Right atrium auricular region (tissue), 2 donors: Measurements from ENCODE around the gene SLC43A1. TPM values are rescaled to one million over a fixed set of nuclear protein-coding genes. Genes with fewer than 3 reads are reported as not detected.

Experiments
- DNase-seq: peaks from one replicate; pipeline ENCODE4 v3.0.0-alpha.2; 2019; ENCODE audit warnings: low spot score
- H3K27ac ChIP-seq, 2 donors: fragments of 200-600 bp; sonication (generic); 1 replicate in 1 of 2; 2 replicates in 1 of 2; pipeline ENCODE4 v1.5.1; 2016 to 2019
- H3K27me3 ChIP-seq, 2 donors: fragments of 200-600 bp; sonication (generic); one replicate each; pipeline versions ENCODE4 v1.5.1 to v1.6.0; 2017 to 2019
- H3K36me3 ChIP-seq: fragments of 200-600 bp; sonication (generic); one replicate; pipeline ENCODE4 v1.5.1; 2016
- H3K4me1 ChIP-seq, 2 donors: fragments of 200-600 bp; sonication (generic); one replicate each; pipeline versions ENCODE4 v1.5.1 to v1.6.0; 2017 to 2019
- H3K4me3 ChIP-seq, 2 donors: fragments of 200-600 bp; sonication (generic); 1 replicate in 1 of 2; 2 replicates in 1 of 2; pipeline ENCODE4 v1.5.1; 2017 to 2019; ENCODE audit warnings: mild to moderate bottlenecking in 1 of 2, moderate library complexity in 1 of 2
- H3K9me3 ChIP-seq, 2 donors: fragments of 200-600 bp; sonication (generic); one replicate each; pipeline ENCODE4 v1.5.1; 2019
- total RNA-seq, 2 donors: library from RNA; depleted of rRNA; stranded (reverse); fragments of >200 nt; gene quantifications; one replicate each; pipeline ENCODE4 v1.1.0, GENCODE V29; 2016
- TF ChIP-seq, protein P1 (sequence below), 2 donors: fragments of 200-600 bp; sonication (generic); IDR thresholded peaks; one replicate each; pipeline ENCODE4 v1.5.1; 2019; ENCODE audit warnings: antibody characterized with exemption in 2 of 2

SLC43A1 gene
- total RNA-seq, 2 donors from 2014 or later: 5.0 to 10.4 TPM

DNA sequence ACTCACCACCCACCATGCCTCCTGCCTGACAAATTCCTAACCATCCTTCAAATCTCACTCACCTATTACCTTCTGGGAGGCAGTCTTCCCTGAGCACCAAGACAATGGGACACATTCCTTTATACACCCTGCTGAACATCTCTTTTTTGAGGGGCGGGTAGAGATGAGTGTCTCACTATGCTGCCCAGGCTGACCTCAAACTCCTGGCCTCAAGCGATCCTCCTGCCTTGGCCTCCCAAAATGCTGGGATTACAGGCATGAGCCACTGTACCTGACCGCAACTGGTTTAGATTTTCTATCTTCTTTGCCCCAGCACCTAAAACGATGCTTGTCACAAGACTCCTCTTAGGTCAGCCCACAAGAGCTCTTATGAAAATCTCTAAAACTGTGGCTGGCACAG is 7.9 kb upstream of the SLC43A1 start:
- H3K36me3 ChIP-seq: peaks cover 4% of the 10 kb centered on the region
- no peaks in the 10 kb centered on the region for H3K27me3 ChIP-seq
- TF ChIP-seq, protein P1, sequence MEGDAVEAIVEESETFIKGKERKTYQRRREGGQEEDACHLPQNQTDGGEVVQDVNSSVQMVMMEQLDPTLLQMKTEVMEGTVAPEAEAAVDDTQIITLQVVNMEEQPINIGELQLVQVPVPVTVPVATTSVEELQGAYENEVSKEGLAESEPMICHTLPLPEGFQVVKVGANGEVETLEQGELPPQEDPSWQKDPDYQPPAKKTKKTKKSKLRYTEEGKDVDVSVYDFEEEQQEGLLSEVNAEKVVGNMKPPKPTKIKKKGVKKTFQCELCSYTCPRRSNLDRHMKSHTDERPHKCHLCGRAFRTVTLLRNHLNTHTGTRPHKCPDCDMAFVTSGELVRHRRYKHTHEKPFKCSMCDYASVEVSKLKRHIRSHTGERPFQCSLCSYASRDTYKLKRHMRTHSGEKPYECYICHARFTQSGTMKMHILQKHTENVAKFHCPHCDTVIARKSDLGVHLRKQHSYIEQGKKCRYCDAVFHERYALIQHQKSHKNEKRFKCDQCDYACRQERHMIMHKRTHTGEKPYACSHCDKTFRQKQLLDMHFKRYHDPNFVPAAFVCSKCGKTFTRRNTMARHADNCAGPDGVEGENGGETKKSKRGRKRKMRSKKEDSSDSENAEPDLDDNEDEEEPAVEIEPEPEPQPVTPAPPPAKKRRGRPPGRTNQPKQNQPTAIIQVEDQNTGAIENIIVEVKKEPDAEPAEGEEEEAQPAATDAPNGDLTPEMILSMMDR (IDR thresholded peaks at IDR 0.05): no peak
- no peak overlapping the region for H3K4me3 ChIP-seq
- no peak for DNase-seq
- H3K4me1 ChIP-seq: no peaks in the 10 kb centered on the region
- no peaks in the 10 kb centered on the region for H3K9me3 ChIP-seq
- H3K27ac ChIP-seq: no peak overlapping the region

DNA sequence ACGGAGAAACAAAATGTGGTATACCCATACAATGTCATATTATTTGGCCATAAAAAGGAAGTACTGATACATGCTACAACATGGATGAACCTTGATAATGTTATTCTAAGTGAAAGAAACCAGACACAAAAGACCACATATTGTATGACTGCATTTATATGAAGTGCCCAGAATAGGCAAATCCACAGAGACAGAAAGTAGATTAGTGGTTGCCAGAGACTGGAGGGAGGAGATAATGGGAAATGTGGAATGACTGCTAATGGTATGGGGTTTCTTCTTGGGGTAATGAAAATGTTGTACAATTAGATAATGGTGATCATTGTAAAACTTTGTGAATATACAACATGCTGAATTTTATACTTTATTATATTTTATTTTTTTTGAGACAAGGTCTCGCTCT is 5.6 kb upstream of the SLC43A1 start:
- peaks cover 0 to 1% of the 10 kb centered on the region in 2 donors for H3K4me1 ChIP-seq
- no peak overlapping the region for H3K4me3 ChIP-seq
- H3K27me3 ChIP-seq: no peaks in the 10 kb centered on the region
- no peak overlapping the region for H3K27ac ChIP-seq
- no peaks in the 10 kb centered on the region for H3K36me3 ChIP-seq
- TF ChIP-seq, protein P1 (IDR thresholded peaks at IDR 0.05): no peak
- H3K9me3 ChIP-seq: no peaks in the 10 kb centered on the region
- DNase-seq: no peak

DNA sequence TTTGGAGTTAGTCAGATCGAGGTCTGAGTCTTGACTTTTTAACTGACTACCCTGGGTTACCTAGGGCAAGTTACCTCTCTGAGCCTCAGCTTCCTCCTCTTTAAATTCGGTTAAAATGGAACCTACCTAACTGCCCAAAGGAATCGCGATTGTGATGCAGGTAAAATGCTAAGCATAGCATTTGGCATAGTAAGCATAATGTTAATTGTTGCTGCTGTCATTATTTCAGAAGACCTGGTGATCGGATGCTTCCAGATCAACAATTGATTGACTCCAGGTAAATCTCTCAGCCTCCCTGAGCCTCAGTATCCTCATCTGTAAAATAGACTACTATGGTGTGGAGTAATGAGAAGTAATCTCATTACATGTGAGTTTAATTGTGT is 550 bp upstream of the SLC43A1 start:
- Histone ChIP-seq H3K36me3 (no peaks in the 10 kb centered on the region), H3K27ac (peak overlapping the region; percentile 64 to 79), H3K27me3 (no peaks in the 10 kb centered on the region), H3K4me3 (peak overlapping the region; percentile 85 to 89), H3K4me1 (peaks cover 0 to 15% of the 10 kb centered on the region in 2 donors), H3K9me3 (no peaks in the 10 kb centered on the region)
- no peak for DNase-seq
- TF ChIP-seq, protein P1 (IDR thresholded peaks at IDR 0.05): no peak

DNA sequence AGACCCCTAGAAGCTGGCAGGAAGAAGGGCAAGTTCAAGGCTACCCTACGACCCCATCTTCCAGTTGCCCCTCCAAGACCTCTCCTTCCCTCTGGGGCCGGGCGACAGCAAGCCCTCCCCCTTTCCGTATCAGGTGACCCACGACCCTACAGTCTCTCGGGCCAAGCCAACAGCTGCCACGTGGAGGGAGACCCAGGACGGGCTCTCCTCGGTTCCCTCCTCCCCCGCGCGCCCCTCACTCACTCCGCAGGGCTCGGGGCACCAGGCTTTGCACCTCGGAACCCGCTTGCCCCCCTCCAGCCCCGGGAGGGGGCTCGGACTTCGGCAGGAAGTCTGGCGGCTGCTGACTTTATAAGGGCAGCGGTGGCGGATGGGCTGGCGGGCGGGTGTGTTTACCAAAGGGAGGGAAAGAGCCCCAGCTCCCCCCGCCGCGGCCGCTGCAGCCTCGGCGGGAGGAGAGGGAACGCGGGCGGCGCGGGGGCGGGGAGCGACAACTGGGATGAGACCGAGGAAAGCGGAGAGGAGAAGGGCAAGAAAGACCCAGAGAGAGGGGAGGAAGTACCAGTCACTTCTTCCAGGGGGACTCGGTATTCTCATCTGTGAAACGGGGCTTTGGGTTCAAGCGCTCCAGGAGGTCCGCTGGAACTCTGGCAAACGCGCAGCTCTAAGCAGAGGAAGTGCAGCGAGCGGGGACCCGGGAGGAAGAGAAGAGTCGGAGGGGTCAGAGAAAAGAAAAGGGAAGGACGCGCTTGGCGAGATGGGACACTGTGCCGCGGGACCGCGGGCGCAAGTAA is 767 bp downstream of the SLC43A1 start:
- peak; percentile 72 for DNase-seq
- peak overlapping the region; percentile 64 to 79 for H3K27ac ChIP-seq
- H3K9me3 ChIP-seq: no peaks in the 10 kb centered on the region
- TF ChIP-seq, protein P1 (IDR thresholded peaks at IDR 0.05): no peak
- no peaks in the 10 kb centered on the region for H3K36me3 ChIP-seq
- H3K27me3 ChIP-seq: no peaks in the 10 kb centered on the region
- H3K4me1 ChIP-seq: peaks cover 0 to 15% of the 10 kb centered on the region in 2 donors
- peak overlapping the region; percentile 85 to 89 for H3K4me3 ChIP-seq

DNA sequence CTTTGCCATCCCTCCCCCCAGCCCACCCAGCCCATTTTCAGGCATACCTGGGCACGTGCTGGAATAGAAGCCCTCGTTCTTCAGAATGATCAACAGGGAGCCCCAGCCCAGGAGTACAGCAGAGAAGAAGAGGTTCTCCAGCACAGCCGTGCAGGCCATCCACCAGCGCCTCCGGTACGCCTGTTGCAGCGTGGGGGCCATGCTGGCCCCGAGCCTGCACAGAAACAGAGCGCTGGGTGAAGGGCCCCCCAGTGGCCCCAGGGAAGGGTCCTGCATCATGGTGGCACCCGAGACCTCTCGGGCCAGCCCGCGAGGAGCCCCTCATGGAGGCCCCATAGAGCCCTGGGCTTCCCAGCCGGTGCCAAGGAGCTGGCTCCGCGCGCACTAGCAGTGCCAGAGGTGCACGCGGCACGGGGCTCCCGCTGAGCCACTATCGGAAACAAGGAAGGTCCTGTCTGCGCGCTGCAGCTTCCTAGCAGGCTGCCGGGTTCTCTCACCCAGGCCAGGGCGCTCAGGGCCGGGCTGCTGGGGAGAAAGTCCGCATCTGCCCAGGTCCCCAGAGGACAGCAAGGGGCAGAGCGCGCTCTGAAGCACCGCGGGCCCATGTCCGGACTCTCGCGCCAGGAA is 1.5 kb downstream of the SLC43A1 start:
- H3K4me3 ChIP-seq: peak overlapping the region; percentile 85 to 89
- DNase-seq: peak; percentile 72
- TF ChIP-seq, protein P1 (IDR thresholded peaks at IDR 0.05): no peak
- peaks cover 0 to 15% of the 10 kb centered on the region in 2 donors for H3K4me1 ChIP-seq
- peak overlapping the region; percentile 64 to 79 for H3K27ac ChIP-seq
- H3K36me3 ChIP-seq: no peaks in the 10 kb centered on the region
- H3K9me3 ChIP-seq: no peaks in the 10 kb centered on the region
- no peaks in the 10 kb centered on the region for H3K27me3 ChIP-seq
